BJ (cell line): ENCODE results near the gene KRT33A. TPM values are rescaled to one million over a fixed set of nuclear protein-coding genes. Genes with fewer than 3 reads are reported as not detected.
"Not testable (repeated sequence)": the region's sequence is repeated elsewhere in the genome, so short reads cannot be mapped to it uniquely, and the experiment has no call there.

Experiments used
- CTCF ChIA-PET: fragments of 350-600 bp; formaldehyde crosslinking; extraction: SDS; loops from one replicate; lab custom pipeline; 2021; ENCODE audit warnings: antibody characterized with exemption, inconsistent platforms; lab: Yijun Ruan, JAX
- POLR2A ChIA-PET: fragments of 300-600 bp; sonication (Branson Sonifier 250); formaldehyde crosslinking; extraction: SDS; loops from one replicate; lab custom pipeline; 2021; ENCODE audit warnings: antibody characterized with exemption; lab: Charles Lee
- DNase-seq: peaks from one replicate; pipeline ENCODE4 v3.0.0-alpha.2; 2011; ENCODE audit warnings: low read depth
- H3K27me3 ChIP-seq: 2 replicates; pipeline ENCODE4 v1.6.0; 2011; ENCODE audit warnings: low read length; ENCODE audit not compliant: control insufficient read depth, insufficient read depth
- H3K36me3 ChIP-seq: 2 replicates; pipeline ENCODE4 v1.5.1; 2011; ENCODE audit warnings: low read length; ENCODE audit not compliant: control insufficient read depth, insufficient read depth
- H3K4me3 ChIP-seq: 2 replicates; pipeline ENCODE4 v1.5.1; 2011; ENCODE audit warnings: low read depth, mild to moderate bottlenecking, control low read depth, low read length
- CTCF ChIP-seq: IDR thresholded peaks from 2 replicates; pipeline ENCODE4 v1.5.1; 2011; ENCODE audit warnings: low read depth, mild to moderate bottlenecking, control low read depth, inconsistent platforms, low read length, moderate library complexity; ENCODE audit not compliant: insufficient read depth
- polyA plus RNA-seq: library from polyadenylated mRNA; depleted of rRNA; stranded (reverse); fragments of >200 nt; gene quantifications from 2 replicates; pipeline ENCODE4 v1.2.3, GENCODE V29; 2011

The KRT33A gene
- polyA plus RNA-seq, 1 experiment = not detected

GRCh38 chr17:41387670-41388069 lies 37.0 kb upstream of the KRT33A start:
- Histone ChIP-seq H3K27me3 (no peaks in the 10 kb centered on the region), H3K4me3 (no peak overlapping the region), H3K36me3 (no peaks in the 10 kb centered on the region)
- no peak for DNase-seq
- POLR2A ChIA-PET = no interaction called here
- CTCF ChIA-PET = no interaction called here
- no peak for TF ChIP-seq CTCF

- CTCF ChIA-PET = no interaction called here
- Histone ChIP-seq H3K4me3 (no peak overlapping the region), H3K36me3 (no peaks in the 10 kb centered on the region), H3K27me3 (no peaks in the 10 kb centered on the region)
- DNase-seq = no peak
- no peak for TF ChIP-seq CTCF
- POLR2A ChIA-PET = no interaction called here
These were observed 35.6 kb upstream of the KRT33A start for GRCh38 chr17:41386227-41386626.

GRCh38 chr17:41383690-41384089 lies 33.1 kb upstream of the KRT33A start:
- no peaks in the 10 kb centered on the region; the same call in 1 of the 2 replicates for H3K36me3 ChIP-seq
- POLR2A ChIA-PET = interaction anchor here (0.6 kb wide), 1 partner anchor 93 kb away, joined by 8 read pairs; no protein-coding TSS in a partner anchor
- no peak for DNase-seq
- CTCF ChIA-PET = interaction anchor here (1.5 to 1.6 kb wide), 2 partner anchors 67 to 279 kb away, joined by 3 to 5 read pairs; no protein-coding TSS in a partner anchor
- no peak for TF ChIP-seq CTCF
- no peaks in the 10 kb centered on the region for H3K27me3 ChIP-seq
- H3K4me3 ChIP-seq = no peak overlapping the region

GRCh38 chr17:41382394-41382793 lies 31.8 kb upstream of the KRT33A start:
- Histone ChIP-seq H3K4me3 (no peak overlapping the region), H3K36me3 (no peaks in the 10 kb centered on the region; the same call in 1 of the 2 replicates), H3K27me3 (no peaks in the 10 kb centered on the region)
- ChIA-PET CTCF (interaction anchor here (1.6 to 2.2 kb wide), 4 partner anchors 114 to 281 kb away, joined by 5 to 7 read pairs (median 6); no protein-coding TSS in a partner anchor), POLR2A (interaction anchor here (0.5 to 0.7 kb wide), 2 partner anchors 21 to 323 kb away, joined by 3 to 4 read pairs; no protein-coding TSS in a partner anchor)
- no peak for TF ChIP-seq CTCF
- DNase-seq = no peak

GRCh38 chr17:41381943-41382342 lies 31.3 kb upstream of the KRT33A start, which contains the start of gene KRT34:
KRT34 (minus strand) TSS chr17:41382306; CDS start chr17:41382246, 60 bp downstream.
- not testable (repeated sequence) for H3K36me3 ChIP-seq, H3K27me3 ChIP-seq, DNase-seq, H3K4me3 ChIP-seq
- ChIA-PET CTCF (interaction anchor here (1.2 to 2.2 kb wide), 5 partner anchors 115 to 526 kb away, joined by 4 to 7 read pairs (median 5); no protein-coding TSS in a partner anchor), POLR2A (interaction anchor here (0.5 to 0.7 kb wide), 2 partner anchors 22 to 323 kb away, joined by 3 to 4 read pairs; no protein-coding TSS in a partner anchor)

GRCh38 chr17:41380091-41380490 lies 29.5 kb upstream of the KRT33A start:
- H3K36me3 ChIP-seq, H3K27me3 ChIP-seq, H3K4me3 ChIP-seq: not testable (repeated sequence)
- CTCF ChIA-PET = interaction anchor here (1.0 to 2.1 kb wide), 6 partner anchors 10 to 283 kb away, joined by 3 to 6 read pairs (median 4); no protein-coding TSS in a partner anchor
- peak; percentile 96 for DNase-seq
- POLR2A ChIA-PET = interaction anchor here (1.2 kb wide), 1 partner anchor 37 kb away, joined by 6 read pairs; no protein-coding TSS in a partner anchor
